Naive thymus-derived CD4-positive, alpha-beta T cell (primary cell): ENCODE data around the gene DBNDD2. TPM values are rescaled to one million over a fixed set of nuclear protein-coding genes. Genes with fewer than 3 reads are reported as not detected.

Experiments used
- ATAC-seq: fragments of 150-1000 bp; cut with Tn5 transposase; 2 replicates; pipeline ENCODE4 v1.10.0; 2021; ENCODE audit warnings: mild to moderate bottlenecking, moderate library complexity
- CTCF ChIA-PET: fragments of 350-600 bp; sonication (Branson Sonifier 250); formaldehyde crosslinking; loops from one replicate; lab custom pipeline; 2021; ENCODE audit warnings: antibody characterized with exemption; lab: Charles Lee
- POLR2A ChIA-PET: fragments of 350-600 bp; sonication (Branson Sonifier 250); formaldehyde crosslinking; loops from one replicate; lab custom pipeline; 2021; ENCODE audit warnings: antibody characterized with exemption, inconsistent platforms; lab: Charles Lee
- DNase-seq, 9 donors: peaks; one replicate each; pipeline versions ENCODE4 v3.0.0 to v3.0.0-alpha.2; 2020 to 2022; ENCODE audit warnings: mixed read lengths in 1 of 9
- H3K27ac ChIP-seq: one replicate; pipeline ENCODE4 v1.7.0; 2013; ENCODE audit warnings: mild to moderate bottlenecking, low read depth, low read length, moderate library complexity
- H3K27me3 ChIP-seq, 2 donors: one replicate each; pipeline ENCODE4 v1.7.0; 2013; ENCODE audit warnings: low read length in 2 of 2, mild to moderate bottlenecking in 2 of 2, moderate library complexity in 2 of 2; ENCODE audit not compliant: control insufficient read depth in 2 of 2, insufficient read depth in 2 of 2
- H3K36me3 ChIP-seq, 3 experiments: 1 replicate in 2 of 3; 2 replicates in 1 of 3; pipeline ENCODE4 v1.7.0; 2013; ENCODE audit warnings: low read length in 3 of 3, mild to moderate bottlenecking in 3 of 3, moderate library complexity in 1 of 3; ENCODE audit not compliant: insufficient read depth in 3 of 3, control insufficient read depth in 2 of 3
- H3K4me1 ChIP-seq, 2 donors: one replicate each; pipeline ENCODE4 v1.7.0; 2013; ENCODE audit warnings: low read length in 2 of 2, mild to moderate bottlenecking in 2 of 2, moderate library complexity in 1 of 2; ENCODE audit not compliant: control insufficient read depth in 2 of 2, insufficient read depth in 2 of 2
- H3K4me3 ChIP-seq: 2 replicates; pipeline ENCODE4 v1.7.0; 2013; ENCODE audit warnings: mild to moderate bottlenecking, low read length
- H3K9me3 ChIP-seq, 3 experiments: 1 replicate in 2 of 3; 2 replicates in 1 of 3; pipeline ENCODE4 v1.7.0; 2013; ENCODE audit warnings: low read length in 3 of 3; ENCODE audit not compliant: control insufficient read depth in 2 of 3
- H3K27ac Mint-ChIP-seq, 9 donors: one replicate each; pipeline ENCODE4 v1.8.0; 2020 to 2022; ENCODE audit warnings: mixed read lengths in 9 of 9, mild to moderate bottlenecking in 8 of 9, moderate library complexity in 5 of 9, inconsistent platforms in 2 of 9
- H3K27me3 Mint-ChIP-seq, 5 donors: one replicate each; pipeline ENCODE4 v1.8.0; 2021 to 2022; ENCODE audit warnings: mixed read lengths in 5 of 5, mild to moderate bottlenecking in 1 of 5
- H3K36me3 Mint-ChIP-seq, 5 donors: one replicate each; pipeline ENCODE4 v1.8.0; 2020 to 2022; ENCODE audit warnings: mixed read lengths in 5 of 5, mild to moderate bottlenecking in 3 of 5, inconsistent platforms in 1 of 5
- H3K4me1 Mint-ChIP-seq, 7 donors: one replicate each; pipeline ENCODE4 v1.8.0; 2020 to 2022; ENCODE audit warnings: mixed read lengths in 7 of 7, mild to moderate bottlenecking in 3 of 7, inconsistent platforms in 1 of 7
- H3K4me3 Mint-ChIP-seq, 10 donors: one replicate each; pipeline ENCODE4 v1.8.0; 2020 to 2022; ENCODE audit warnings: mild to moderate bottlenecking in 10 of 10, mixed read lengths in 10 of 10, moderate library complexity in 6 of 10, inconsistent platforms in 2 of 10
- H3K9me3 Mint-ChIP-seq, 11 donors: one replicate each; pipeline ENCODE4 v1.8.0; 2020 to 2022; ENCODE audit warnings: mixed read lengths in 11 of 11, mild to moderate bottlenecking in 4 of 11, inconsistent platforms in 1 of 11, moderate library complexity in 1 of 11
- intact Hi-C, 2 donors: fragments of 100-400 bp; cut with micrococcal nuclease; formaldehyde crosslinking; loops; one replicate each; pipeline ENCODE4 v1.15.1; 2023
- microRNA-seq: library from miRNA; unstranded; fragments of <30 nt; microRNA quantifications from one replicate; pipeline ENCODE4 v1.2.0, GENCODE V29; 2022; ENCODE audit warnings: borderline microRNAs expressed
- polyA plus RNA-seq, 2 donors: library from polyadenylated mRNA; unstranded; fragments of 300-500 nt; fragmentation: Illumina TruSeq; gene quantifications; one replicate each; pipeline ENCODE4 v1.2.3, GENCODE V29; 2021
- total RNA-seq, 6 experiments: library from RNA in 5 of 6; stranded (reverse) in 5 of 6; gene quantifications; 1 replicate in 5 of 6; 2 replicates in 1 of 6; pipeline ENCODE4 v1.2.3 and lab custom pipeline; 2021 to 2026

The DBNDD2 gene
- total and polyA plus RNA-seq, 7 experiments from 2014 or later: 12.2 to 22.9 (median 16.3) TPM

- Mint-ChIP-seq H3K9me3 (no peaks in the 10 kb centered on the region), H3K27ac (peak overlapping the region in 1 of 9 donors; percentile 14), H3K4me3 (no peak overlapping the region), H3K27me3 (peaks cover 0 to 7% (median 0%) of the 10 kb centered on the region in 5 donors), H3K36me3 (peaks cover 0 to 33% (median 15%) of the 10 kb centered on the region in 5 donors), H3K4me1 (peaks cover 0 to 10% (median 0%) of the 10 kb centered on the region in 7 donors)
- Histone ChIP-seq H3K4me3 (no peak overlapping the region), H3K36me3 (no peaks in the 10 kb centered on the region), H3K9me3 (no peaks in the 10 kb centered on the region), H3K27ac (no peak overlapping the region), H3K4me1 (no peaks in the 10 kb centered on the region), H3K27me3 (peaks cover 0 to 6% of the 10 kb centered on the region in 2 donors)
- DNase-seq (no peak), ATAC-seq (no peak)
- intact Hi-C loops: no loop called here
- POLR2A ChIA-PET: interaction anchor here (0.8 to 1.4 kb wide), 4 partner anchors 14 to 93 kb away, joined by 3 to 5 read pairs (median 4); partner anchors contain the start of gene SYS1
- CTCF ChIA-PET: interaction anchor here (0.6 to 4.1 kb wide), 7 partner anchors 12 to 770 kb away, joined by 3 to 25 read pairs (median 5); partner anchors contain the start of gene SYS1
These were observed 44.9 kb downstream of the DBNDD2 start for GRCh38 chr20:45452772-45453691.

GRCh38 chr20:45456632-45457031 lies 48.5 kb downstream of the DBNDD2 start:
- H3K4me1 ChIP-seq: no peaks in the 10 kb centered on the region
- peak in 2 of 9 donors; percentile 7 to 14 for DNase-seq
- no peaks in the 10 kb centered on the region for H3K27me3 ChIP-seq
- ATAC-seq: peak; percentile 48
- H3K9me3 ChIP-seq: no peaks in the 10 kb centered on the region
- H3K4me3 ChIP-seq: no peak overlapping the region
- CTCF ChIA-PET: no interaction called here
- peaks cover 0 to 14% (median 0%) of the 10 kb centered on the region in 5 donors for H3K27me3 Mint-ChIP-seq
- intact Hi-C loops: loop anchor here (1.0 kb wide), 1 partner anchor 315 kb away; no protein-coding TSS in a partner anchor
- H3K4me3 Mint-ChIP-seq: no peak overlapping the region
- peaks cover 0 to 5% (median 0%) of the 10 kb centered on the region in 7 donors for H3K4me1 Mint-ChIP-seq
- no peaks in the 10 kb centered on the region for H3K36me3 ChIP-seq
- no peak overlapping the region for H3K27ac ChIP-seq
- no peaks in the 10 kb centered on the region for H3K9me3 Mint-ChIP-seq
- POLR2A ChIA-PET: no interaction called here
- no peak overlapping the region for H3K27ac Mint-ChIP-seq
- peaks cover 0 to 25% (median 11%) of the 10 kb centered on the region in 5 donors for H3K36me3 Mint-ChIP-seq

- Mint-ChIP-seq H3K27me3 (peaks cover 0 to 19% (median 0%) of the 10 kb centered on the region in 5 donors), H3K36me3 (peaks cover 0 to 15% (median 7%) of the 10 kb centered on the region in 5 donors), H3K4me1 (peaks cover 0 to 4% (median 0%) of the 10 kb centered on the region in 7 donors), H3K9me3 (no peaks in the 10 kb centered on the region), H3K4me3 (no peak overlapping the region), H3K27ac (no peak overlapping the region)
- no peak for ATAC-seq
- H3K27me3 ChIP-seq: no peaks in the 10 kb centered on the region
- H3K4me3 ChIP-seq: no peak overlapping the region
- H3K4me1 ChIP-seq: no peaks in the 10 kb centered on the region
- no peak for DNase-seq
- POLR2A ChIA-PET: no interaction called here
- CTCF ChIA-PET: interaction anchor here (0.9 to 1.0 kb wide), 2 partner anchors 8 to 147 kb away, joined by 3 to 5 read pairs; no protein-coding TSS in a partner anchor
- H3K27ac ChIP-seq: no peak overlapping the region
- H3K9me3 ChIP-seq: no peaks in the 10 kb centered on the region
- no peaks in the 10 kb centered on the region for H3K36me3 ChIP-seq
- intact Hi-C loops: no loop called here
These were observed 51.5 kb downstream of the DBNDD2 start for GRCh38 chr20:45459606-45460005.

Small RNA genes lying within 50 kb of the gene (microRNA-seq; reads per million reads assigned to microRNA genes)
- gene MIR6812: not detected

Other genes starting within 250 kb of the DBNDD2 start
- not detected for gene PI3, start 233.4 kb upstream of the DBNDD2 start, total RNA-seq
- not detected for gene PI3, start 233.4 kb upstream of the DBNDD2 start, polyA plus RNA-seq
- gene SEMG1, start 201.3 kb upstream of the DBNDD2 start, total RNA-seq: not detected
- not detected for gene SEMG1, start 201.3 kb upstream of the DBNDD2 start, polyA plus RNA-seq
- gene SEMG2, start 186.9 kb upstream of the DBNDD2 start, total RNA-seq: not detected
- not detected for gene SEMG2, start 186.9 kb upstream of the DBNDD2 start, polyA plus RNA-seq
- under 1 TPM in 1 of 5 experiments, not detected in 4; 0.96 TPM for gene SLPI, start 153.7 kb upstream of the DBNDD2 start, total RNA-seq
- gene SLPI, start 153.7 kb upstream of the DBNDD2 start, polyA plus RNA-seq: not detected
- gene RBPJL, start 101.4 kb upstream of the DBNDD2 start, total RNA-seq: not detected
- not detected for gene RBPJL, start 101.4 kb upstream of the DBNDD2 start, polyA plus RNA-seq
- gene MATN4, start 100.0 kb upstream of the DBNDD2 start, total RNA-seq: 1 to 10 TPM in 1 of 5 experiments, not detected in 4; 2.3 TPM
- not detected for gene MATN4, start 100.0 kb upstream of the DBNDD2 start, polyA plus RNA-seq
- 10 to 100 TPM in 1 of 5 experiments, 1 to 10 TPM in 1, under 1 TPM in 3; 0.38 to 46.7 (median 0.56) TPM for gene SDC4, start 59.9 kb upstream of the DBNDD2 start, total RNA-seq
- gene SDC4, start 59.9 kb upstream of the DBNDD2 start, polyA plus RNA-seq: under 1 TPM in 1 of 2 donors, not detected in 1; 0.21 TPM
- 100 to 1,000 TPM in 1 of 5 experiments, 10 to 100 TPM in 4; 23.9 to 111 (median 67.1) TPM for gene SYS1, start 45.1 kb upstream of the DBNDD2 start, total RNA-seq
- gene SYS1, start 45.1 kb upstream of the DBNDD2 start, polyA plus RNA-seq: 10 to 100 TPM; 34.5 to 42.3 TPM
- under 1 TPM in 3 of 5 experiments, not detected in 2; 0.19 to 0.48 (median 0.46) TPM for gene TP53TG5, start 30.0 kb upstream of the DBNDD2 start, total RNA-seq
- gene TP53TG5, start 30.0 kb upstream of the DBNDD2 start, polyA plus RNA-seq: under 1 TPM; 0.14 to 0.24 TPM
- 100 to 1,000 TPM in 1 of 5 experiments, 10 to 100 TPM in 4; 78.7 to 140 (median 85.0) TPM for gene PIGT, start 7.9 kb downstream of the DBNDD2 start, total RNA-seq
- 10 to 100 TPM; 82.7 to 98.9 TPM for gene PIGT, start 7.9 kb downstream of the DBNDD2 start, polyA plus RNA-seq
- 1 to 10 TPM in 2 of 5 experiments, under 1 TPM in 2, not detected in 1; 0.36 to 1.7 (median 1.0) TPM for gene WFDC2, start 61.5 kb downstream of the DBNDD2 start, total RNA-seq
- gene WFDC2, start 61.5 kb downstream of the DBNDD2 start, polyA plus RNA-seq: not detected
- not detected for gene SPINT3, start 107.3 kb downstream of the DBNDD2 start, total RNA-seq
- gene SPINT3, start 107.3 kb downstream of the DBNDD2 start, polyA plus RNA-seq: not detected
- not detected for gene WFDC6, start 131.2 kb downstream of the DBNDD2 start, total RNA-seq
- not detected for gene WFDC6, start 131.2 kb downstream of the DBNDD2 start, polyA plus RNA-seq
- gene EPPIN, start 139.1 kb downstream of the DBNDD2 start, total RNA-seq: not detected
- not detected for gene EPPIN, start 139.1 kb downstream of the DBNDD2 start, polyA plus RNA-seq
- gene WFDC8, start 171.0 kb downstream of the DBNDD2 start, total RNA-seq: not detected
- not detected for gene WFDC8, start 171.0 kb downstream of the DBNDD2 start, polyA plus RNA-seq
- not detected for gene WFDC10A, start 221.4 kb downstream of the DBNDD2 start, total RNA-seq
- gene WFDC10A, start 221.4 kb downstream of the DBNDD2 start, polyA plus RNA-seq: not detected
- gene WFDC9, start 223.0 kb downstream of the DBNDD2 start, total RNA-seq: not detected
- gene WFDC9, start 223.0 kb downstream of the DBNDD2 start, polyA plus RNA-seq: not detected